RWPE2 (cell line): ENCODE data around the gene IL1R2.

Experiments used
- ATAC-seq: fragments of 200-7000 bp; cut with Tn5 transposase; 3 replicates; pipeline ENCODE4 v1.9.1; 2021; ENCODE audit warnings: low read depth
- DNase-seq: peaks from one replicate; pipeline ENCODE4 v3.0.0-alpha.2; 2020; ENCODE audit warnings: low spot score
- H3K27ac ChIP-seq: fragments of 450-650 bp; 2 replicates; pipeline ENCODE4 v1.5.1; 2017; ENCODE audit warnings: mild to moderate bottlenecking; ENCODE audit not compliant: poor library complexity, severe bottlenecking
- H3K27me3 ChIP-seq: fragments of 250-450 bp; sonication (Bioruptor Pico); 2 replicates; pipeline ENCODE4 v1.5.1; 2021; ENCODE audit warnings: mild to moderate bottlenecking, moderate library complexity; ENCODE audit not compliant: insufficient read depth, poor library complexity, severe bottlenecking
- H3K36me3 ChIP-seq: fragments of 250-450 bp; sonication (Bioruptor Pico); 2 replicates; pipeline ENCODE4 v1.5.1; 2020; ENCODE audit warnings: low read depth, mild to moderate bottlenecking, moderate library complexity
- H3K4me1 ChIP-seq: fragments of 250-450 bp; sonication (Bioruptor Pico); 2 replicates; pipeline ENCODE4 v1.5.1; 2021; ENCODE audit warnings: mild to moderate bottlenecking, moderate library complexity; ENCODE audit not compliant: insufficient read depth, poor library complexity, severe bottlenecking
- H3K4me3 ChIP-seq: fragments of 250-450 bp; sonication (Bioruptor Pico); 2 replicates; pipeline ENCODE4 v1.5.1; 2021; ENCODE audit warnings: mild to moderate bottlenecking, moderate library complexity; ENCODE audit not compliant: severe bottlenecking
- H3K9me3 ChIP-seq: fragments of 250-450 bp; sonication (Bioruptor Pico); 2 replicates; pipeline ENCODE4 v1.5.1; 2021; ENCODE audit warnings: mild to moderate bottlenecking, moderate library complexity; ENCODE audit not compliant: severe bottlenecking
- TF ChIP-seq, protein P1 (sequence below): fragments of 450-650 bp; IDR thresholded peaks from one replicate; pipeline ENCODE4 v1.5.1; 2017; ENCODE audit warnings: mild to moderate bottlenecking, moderate library complexity; ENCODE audit not compliant: poor library complexity, severe bottlenecking

Gene IL1R2

DNA sequence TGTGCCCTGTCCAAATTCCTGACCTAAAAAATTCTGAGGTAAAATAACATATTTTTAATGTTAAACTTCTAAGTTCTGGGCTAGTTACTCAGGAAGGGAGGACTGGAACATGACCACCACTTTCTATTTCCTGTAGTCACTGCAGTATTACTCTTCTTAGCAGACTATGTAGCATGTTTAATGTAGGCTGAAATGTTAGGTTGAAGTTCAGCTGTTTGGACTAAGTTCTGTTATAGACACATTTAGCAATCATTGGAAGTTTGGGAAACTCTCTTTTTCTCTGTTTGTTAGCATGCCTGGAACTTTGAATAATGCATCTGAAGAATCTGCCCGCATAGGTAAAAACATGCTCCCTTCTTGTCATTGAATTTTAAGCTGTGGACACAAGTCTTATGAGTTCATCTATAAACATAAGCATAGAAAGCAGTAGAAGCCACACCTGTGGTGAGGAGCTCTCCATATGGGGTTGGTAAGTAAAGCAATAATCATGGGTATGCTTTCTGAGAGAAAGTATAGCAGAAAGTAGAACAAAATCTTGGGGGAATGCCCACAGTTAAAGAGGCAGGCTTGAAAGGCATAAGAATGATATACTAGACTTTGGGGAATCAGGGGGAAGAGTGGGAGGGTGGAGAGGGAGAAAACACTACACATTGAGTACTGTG is 52.6 kb downstream of the IL1R2 start:
- ATAC-seq = no peak
- TF ChIP-seq, protein P1, sequence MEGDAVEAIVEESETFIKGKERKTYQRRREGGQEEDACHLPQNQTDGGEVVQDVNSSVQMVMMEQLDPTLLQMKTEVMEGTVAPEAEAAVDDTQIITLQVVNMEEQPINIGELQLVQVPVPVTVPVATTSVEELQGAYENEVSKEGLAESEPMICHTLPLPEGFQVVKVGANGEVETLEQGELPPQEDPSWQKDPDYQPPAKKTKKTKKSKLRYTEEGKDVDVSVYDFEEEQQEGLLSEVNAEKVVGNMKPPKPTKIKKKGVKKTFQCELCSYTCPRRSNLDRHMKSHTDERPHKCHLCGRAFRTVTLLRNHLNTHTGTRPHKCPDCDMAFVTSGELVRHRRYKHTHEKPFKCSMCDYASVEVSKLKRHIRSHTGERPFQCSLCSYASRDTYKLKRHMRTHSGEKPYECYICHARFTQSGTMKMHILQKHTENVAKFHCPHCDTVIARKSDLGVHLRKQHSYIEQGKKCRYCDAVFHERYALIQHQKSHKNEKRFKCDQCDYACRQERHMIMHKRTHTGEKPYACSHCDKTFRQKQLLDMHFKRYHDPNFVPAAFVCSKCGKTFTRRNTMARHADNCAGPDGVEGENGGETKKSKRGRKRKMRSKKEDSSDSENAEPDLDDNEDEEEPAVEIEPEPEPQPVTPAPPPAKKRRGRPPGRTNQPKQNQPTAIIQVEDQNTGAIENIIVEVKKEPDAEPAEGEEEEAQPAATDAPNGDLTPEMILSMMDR = no peak
- Histone ChIP-seq H3K36me3 (no peaks in the 10 kb centered on the region), H3K27ac (no peak overlapping the region), H3K4me1 (no peaks in the 10 kb centered on the region), H3K27me3 (no peaks in the 10 kb centered on the region), H3K9me3 (no peaks in the 10 kb centered on the region), H3K4me3 (no peak overlapping the region)
- DNase-seq = no peak

GRCh38 chr2:102044967-102045489 is 53.3 kb downstream of the IL1R2 start:
- H3K27ac ChIP-seq = no peak overlapping the region
- H3K4me3 ChIP-seq = no peak overlapping the region
- no peaks in the 10 kb centered on the region for H3K36me3 ChIP-seq
- no peaks in the 10 kb centered on the region for H3K27me3 ChIP-seq
- no peaks in the 10 kb centered on the region for H3K9me3 ChIP-seq
- DNase-seq (no peak), ATAC-seq (no peak)
- TF ChIP-seq, protein P1 = no peak
- H3K4me1 ChIP-seq = no peaks in the 10 kb centered on the region

- TF ChIP-seq, protein P1 = no peak
Measured at GRCh38 chr2:102045697-102046096, 53.9 kb downstream of the IL1R2 start.

DNA sequence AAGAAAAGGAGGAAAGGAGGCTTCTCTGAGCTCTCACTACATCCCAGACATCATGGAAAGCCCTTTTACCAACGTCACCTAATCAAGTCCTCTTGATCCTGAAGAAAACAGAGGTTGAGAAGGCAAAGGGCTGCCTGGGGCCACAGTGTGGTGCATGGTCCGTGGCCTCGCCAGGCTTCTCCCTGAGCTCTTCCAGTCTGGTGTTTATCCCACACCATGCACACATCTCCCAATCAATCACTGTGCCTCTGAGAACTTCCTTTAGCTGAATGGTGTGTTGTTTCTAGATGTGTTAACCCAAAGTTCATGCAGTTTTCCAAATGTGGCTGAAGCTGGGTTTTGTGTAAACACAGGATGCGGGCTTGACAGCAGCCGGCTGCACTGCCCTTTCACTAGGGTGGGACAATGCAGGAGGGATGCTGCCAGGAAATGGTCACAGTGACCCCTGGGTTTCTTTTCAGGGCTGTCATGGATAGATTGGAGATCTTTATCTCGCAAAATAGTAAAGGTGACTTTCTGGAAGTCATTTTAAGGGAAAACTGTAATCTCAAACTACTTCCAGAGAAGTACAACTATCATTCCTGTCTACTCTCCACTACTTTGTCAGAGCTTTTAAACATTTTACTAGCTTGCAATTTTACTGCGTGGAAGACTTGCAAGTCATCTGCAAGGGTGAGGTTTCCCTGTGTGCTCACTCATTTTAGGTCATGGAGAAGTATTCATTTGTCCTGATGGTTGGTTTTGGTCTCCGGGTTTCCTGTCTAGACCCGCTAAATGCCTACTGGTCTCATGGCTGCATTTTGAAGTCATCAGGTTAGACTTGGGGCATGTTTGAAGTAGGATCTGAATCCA is 54.6 kb downstream of the IL1R2 start:
- no peaks in the 10 kb centered on the region for H3K27me3 ChIP-seq
- ATAC-seq (no peak), DNase-seq (no peak)
- H3K27ac ChIP-seq = no peak overlapping the region
- H3K4me1 ChIP-seq = no peaks in the 10 kb centered on the region
- H3K9me3 ChIP-seq = no peaks in the 10 kb centered on the region
- no peaks in the 10 kb centered on the region for H3K36me3 ChIP-seq
- TF ChIP-seq, protein P1 = no peak
- H3K4me3 ChIP-seq = no peak overlapping the region

More at GRCh38 chr2:102045697-102046096, 53.9 kb downstream of the IL1R2 start:
- H3K9me3 ChIP-seq = no peaks in the 10 kb centered on the region
- no peak for DNase-seq
- H3K4me3 ChIP-seq = no peak overlapping the region
- H3K27ac ChIP-seq = no peak overlapping the region
- H3K36me3 ChIP-seq = no peaks in the 10 kb centered on the region
- H3K4me1 ChIP-seq = no peaks in the 10 kb centered on the region
- H3K27me3 ChIP-seq = no peaks in the 10 kb centered on the region
- ATAC-seq = no peak
